GM12878 (cell line): ENCODE results near the gene POU2F3. TPM values are rescaled to one million over a fixed set of nuclear protein-coding genes. Genes with fewer than 3 reads are reported as not detected.

ENCODE experiments used
- ATAC-seq: fragments of 200-7000 bp; cut with Tn5 transposase; 3 replicates; pipeline ENCODE4 v1.9.1; 2020; ENCODE audit warnings: mild to moderate bottlenecking, moderate library complexity
- BruUV-seq: library from RNA; stranded (reverse); fragments of 400-500 nt; replicated peaks from 2 replicates; lab custom pipeline; 2021; lab: Mats Ljungman, UMichigan
- CTCF ChIA-PET: fragments of 300-600 bp; sonication (Branson Sonifier 250); formaldehyde crosslinking; extraction: SDS; loops from one replicate; lab custom pipeline; 2021; ENCODE audit warnings: inconsistent platforms; lab: Yijun Ruan, JAX
- POLR2A ChIA-PET: fragments of 350-600 bp; formaldehyde crosslinking; extraction: SDS; loops from one replicate; lab custom pipeline; 2021; ENCODE audit warnings: inconsistent platforms; lab: Charles Lee
- RAD21 ChIA-PET: fragments of 300-600 bp; sonication (Branson Sonifier 250); formaldehyde crosslinking; loops from one replicate; lab custom pipeline; 2023; ENCODE audit warnings: antibody characterized with exemption; ENCODE audit not compliant: unreplicated experiment; lab: Charles Lee
- SMC1A ChIA-PET: fragments of 300-600 bp; sonication (Branson Sonifier 250); formaldehyde crosslinking; loops from one replicate; lab custom pipeline; 2023; ENCODE audit not compliant: unreplicated experiment, uncharacterized antibody; lab: Charles Lee
- DNase-seq: peaks from one replicate; pipeline ENCODE4 v3.0.0-alpha.2; 2011; ENCODE audit warnings: low read depth, low spot score
- FAIRE-seq: peaks from 3 replicates; lab custom pipeline; 2011; peaks lifted over from hg19 to GRCh38; lab: Jason Lieb, UNC
- H2AFZ ChIP-seq: 2 replicates; pipeline ENCODE4 v1.6.0; 2011; ENCODE audit warnings: low read depth, low read length, control low read depth; ENCODE audit not compliant: control insufficient read depth
- H3K27ac ChIP-seq: 2 replicates; pipeline ENCODE4 v1.5.1; 2011; ENCODE audit warnings: control low read depth; ENCODE audit not compliant: control insufficient read depth, insufficient read depth
- H3K27me3 ChIP-seq, 2 experiments: replicated peaks in 1 of 2; 2 replicates each; pipeline versions ENCODE4 v1.6.0 to v1.6.1; 2011; ENCODE audit warnings: low read length in 1 of 2; ENCODE audit not compliant: control insufficient read depth in 2 of 2, insufficient read depth in 2 of 2
- H3K36me3 ChIP-seq, 2 experiments: 2 replicates each; pipeline ENCODE4 v1.5.1; 2011; ENCODE audit warnings: low read length in 1 of 2; ENCODE audit not compliant: control insufficient read depth in 2 of 2, insufficient read depth in 2 of 2
- H3K4me1 ChIP-seq: 2 replicates; pipeline ENCODE4 v1.6.1; 2011; ENCODE audit warnings: mild to moderate bottlenecking, low read length, moderate library complexity, mixed read lengths; ENCODE audit not compliant: control insufficient read depth, insufficient read depth
- H3K4me2 ChIP-seq: 2 replicates; pipeline ENCODE4 v1.6.0; 2011; ENCODE audit warnings: control low read depth; ENCODE audit not compliant: control insufficient read depth, insufficient read depth
- H3K4me3 ChIP-seq: fragments of 200-600 bp; sonication (generic); 2 replicates; pipeline ENCODE4 v1.5.1; 2016
- H3K79me2 ChIP-seq: 2 replicates; pipeline ENCODE4 v1.6.0; 2011; ENCODE audit warnings: low read length; ENCODE audit not compliant: control insufficient read depth, insufficient read depth
- H3K9ac ChIP-seq: 2 replicates; pipeline ENCODE4 v1.8.0; 2011; ENCODE audit warnings: low read length, control low read depth, mixed read lengths; ENCODE audit not compliant: control insufficient read depth, insufficient read depth
- H3K9me3 ChIP-seq: replicated peaks from 3 replicates; pipeline ENCODE4 v1.5.1; 2011; ENCODE audit warnings: mild to moderate bottlenecking, low read length; ENCODE audit not compliant: control insufficient read depth, insufficient read depth
- H4K20me1 ChIP-seq: 2 replicates; pipeline ENCODE4 v1.6.0; 2011; ENCODE audit not compliant: control insufficient read depth, insufficient read depth
- CBFB ChIP-seq: IDR thresholded peaks from 2 replicates; pipeline ENCODE4 v1.6.1; 2016; ENCODE audit warnings: antibody characterized with exemption, low read depth
- CREB1 ChIP-seq: IDR thresholded peaks from 2 replicates; pipeline ENCODE4 v1.6.1; 2012; ENCODE audit warnings: low read depth, mild to moderate bottlenecking, inconsistent platforms
- CREM ChIP-seq: IDR thresholded peaks from 2 replicates; pipeline ENCODE4 v1.6.1; 2014; ENCODE audit warnings: antibody characterized with exemption, low read depth
- E2F8 ChIP-seq: fragments of 450-650 bp; IDR thresholded peaks from 2 replicates; pipeline ENCODE4 v1.6.1; 2018; ENCODE audit warnings: mild to moderate bottlenecking, low read depth, moderate library complexity; ENCODE audit not compliant: partially characterized antibody
- HDGF ChIP-seq: fragments of 450-650 bp; IDR thresholded peaks from 2 replicates; pipeline ENCODE4 v1.6.1; 2016; ENCODE audit warnings: antibody characterized with exemption
- IRF4 ChIP-seq: IDR thresholded peaks from 2 replicates; pipeline ENCODE4 v1.6.1; 2011; ENCODE audit warnings: low read depth, low read length
- JUNB ChIP-seq: IDR thresholded peaks from 2 replicates; pipeline ENCODE4 v1.6.1; 2016; ENCODE audit warnings: antibody characterized with exemption, mild to moderate bottlenecking
- POU2F2 ChIP-seq: IDR thresholded peaks from 3 replicates; pipeline ENCODE4 v1.6.1; 2011; ENCODE audit warnings: low read depth, mild to moderate bottlenecking, low read length, borderline replicate concordance
- RAD21 ChIP-seq: IDR thresholded peaks from 2 replicates; pipeline ENCODE4 v1.6.1; 2011; ENCODE audit warnings: mild to moderate bottlenecking, low read depth, low read length, moderate library complexity; ENCODE audit not compliant: insufficient read depth
- SMARCA5 ChIP-seq: fragments of 450-650 bp; IDR thresholded peaks from 2 replicates; pipeline ENCODE4 v1.6.1; 2017; ENCODE audit warnings: mild to moderate bottlenecking
- SMC3 ChIP-seq: IDR thresholded peaks from 2 replicates; pipeline ENCODE4 v1.6.1; 2011; ENCODE audit warnings: low read length, improper control_type of control experiment, borderline replicate concordance
- STAT1 ChIP-seq: fragments of 450-650 bp; conservative IDR thresholded peaks from 2 replicates; pipeline ENCODE4 v1.6.1; 2014; ENCODE audit warnings: antibody characterized with exemption, mild to moderate bottlenecking
- TBL1XR1 ChIP-seq: IDR thresholded peaks from 2 replicates; pipeline ENCODE4 v1.6.1; 2012; ENCODE audit warnings: low read depth, low read length, improper control_type of control experiment
- ZNF592 ChIP-seq: fragments of 450-650 bp; IDR thresholded peaks from 2 replicates; pipeline ENCODE4 v1.6.1; 2017; ENCODE audit warnings: mild to moderate bottlenecking, moderate library complexity
- WGBS: methylation state at CpG from one replicate; pipeline ENCODE4 v1.1.6; 2016; ENCODE audit warnings: low lambda C conversion rate; ENCODE audit not compliant: insufficient replicate concordance, insufficient coverage; ENCODE audit errors: missing lambda C conversion rate; 5-methylcytosine and 5-hydroxymethylcytosine counted together
- in situ Hi-C: fragments of 300-500 bp; cut with MboI; formaldehyde crosslinking; loops from 9 replicates; pipeline ENCODE4 v1.14.3; 2018; ENCODE audit warnings: mixed read lengths
- intact Hi-C: fragments of 100-400 bp; cut with micrococcal nuclease; formaldehyde crosslinking; loops from one replicate; pipeline ENCODE4 v1.14.2; 2022; ENCODE audit not compliant: unreplicated experiment
- polyA plus RNA-seq, 11 experiments: library from polyadenylated mRNA; depleted of rRNA in 4 of 11; unstranded in 6 of 11; stranded (reverse) in 5 of 11; fragments of >200 nt; fragmentation: Nextera tagmentation in 4 of 11; fragmentation: Illumina TruSeq in 1 of 11; extraction: Ambion mirVana in 4 of 11; extraction: Trizol in 1 of 11; gene quantifications; 1 replicate in 1 of 11; 2 replicates in 10 of 11; pipeline versions ENCODE4 v1.2.1 to v1.2.3, GENCODE V29; 2011 to 2016; ENCODE audit warnings: inconsistent platforms in 2 of 11, missing spikeins in 2 of 11, low read depth in 1 of 11
- total RNA-seq, 4 experiments: library from RNA; depleted of rRNA in 3 of 4; stranded (reverse); fragments of >200 nt in 3 of 4; fragmentation: Illumina TruSeq in 1 of 4; extraction: Trizol in 1 of 4; gene quantifications; 2 replicates each; pipeline versions ENCODE4 v1.2.1 to v1.2.3, GENCODE V29; 2013 to 2021

Gene POU2F3
- total and polyA plus RNA-seq, 10 of the 15 experiments (the other 5 are each of a cell fraction or from before 2014, with no cell fraction given): 0.09 to 4.4 (median 0.33) TPM

DNA sequence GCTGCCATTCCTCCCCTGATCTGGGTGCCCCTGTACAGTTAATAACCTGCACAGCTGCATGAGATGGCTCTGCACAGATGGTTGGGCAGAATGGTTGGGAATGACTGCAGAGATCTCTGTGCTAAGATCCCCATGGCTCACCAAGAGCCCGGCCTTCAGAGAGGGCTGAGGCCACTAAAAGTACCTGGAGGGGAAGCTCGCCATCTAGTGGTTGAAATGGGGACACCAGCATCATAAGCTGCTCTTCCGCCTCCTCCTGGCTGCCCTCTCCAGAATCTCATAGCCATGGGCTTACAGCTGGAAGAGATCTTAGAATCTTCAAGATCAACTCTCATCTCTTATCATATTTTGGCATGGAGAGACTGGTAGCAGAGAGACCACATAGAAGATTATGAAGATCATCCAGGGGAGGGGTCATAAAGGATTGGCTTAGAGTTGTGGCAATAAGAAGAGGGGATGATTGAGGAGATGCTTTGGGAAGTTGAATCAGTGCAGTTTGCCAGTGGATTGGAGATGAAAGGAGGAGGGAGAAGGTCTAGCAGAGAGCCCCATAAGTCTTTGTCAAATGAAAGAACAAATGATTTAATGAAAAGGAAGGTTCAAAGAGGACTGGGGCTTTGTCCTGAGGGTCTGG lies 63.2 kb downstream of the POU2F3 start:
- peaks cover 7% of the 10 kb centered on the region for H3K4me1 ChIP-seq
- peak; percentile 92 for ATAC-seq
- peak; percentile 37 for DNase-seq
- no peaks in the 10 kb centered on the region for H3K27me3 ChIP-seq
- no peaks in the 10 kb centered on the region for H4K20me1 ChIP-seq
- BruUV-seq: no TSS peak
- no peak overlapping the region for H2AFZ ChIP-seq
- H3K36me3 ChIP-seq: no peaks in the 10 kb centered on the region
- ChIA-PET CTCF (interaction anchor here (0.6 to 19.8 kb wide), 41 partner anchors 9 to 985 kb away, joined by 3 to 783 read pairs (median 5); partner anchors contain the start of genes OAF, POU2F3 and TLCD5), RAD21 (interaction anchor here (0.6 to 10.3 kb wide), 14 partner anchors 8 to 890 kb away, joined by 3 to 348 read pairs (median 3); partner anchors contain the start of genes POU2F3 and TLCD5), POLR2A (interaction anchor here (1.1 to 1.4 kb wide), 3 partner anchors 12 to 71 kb away, joined by 3 to 7 read pairs (median 5); no protein-coding TSS in a partner anchor), SMC1A (interaction anchor here (0.5 to 13.1 kb wide), 27 partner anchors 9 to 551 kb away, joined by 3 to 372 read pairs (median 4); partner anchors contain the start of genes POU2F3 and TLCD5)
- H3K27ac ChIP-seq: no peak overlapping the region
- H3K4me2 ChIP-seq: no peak overlapping the region
- WGBS: 0% methylated on average over 3 of the region's 3 CpGs
- no peaks in the 10 kb centered on the region for H3K9me3 ChIP-seq
- in situ Hi-C loops: loop anchor here (5.0 kb wide), 2 partner anchors 71 to 131 kb away; no protein-coding TSS in a partner anchor
- FAIRE-seq: peak; percentile 94
- intact Hi-C loops: loop anchor here (1.0 kb wide), 2 partner anchors 68 to 131 kb away; no protein-coding TSS in a partner anchor
- no peaks in the 10 kb centered on the region for H3K79me2 ChIP-seq
- H3K4me3 ChIP-seq: no peak overlapping the region
- no peak overlapping the region for H3K9ac ChIP-seq
- TF ChIP-seq E2F8: no peak
- 0 out of 2 replicates have a peak, but pooled peaks have one; percentile 52 for TF ChIP-seq CREB1
- TF ChIP-seq TBL1XR1: 0 out of 2 replicates have a peak, but pooled peaks have one; percentile 23
- TF ChIP-seq RAD21: peak; percentile 87
- peak; percentile 89 for TF ChIP-seq SMC3
- peak; percentile 79; the same call in 1 of the 2 replicates for TF ChIP-seq SMARCA5
- TF ChIP-seq CBFB: no peak
- 0 out of 2 replicates have a peak, but pooled peaks have one; percentile 41 for TF ChIP-seq IRF4
- no peak for TF ChIP-seq JUNB
- TF ChIP-seq HDGF: no peak
- peak; percentile 39; the same call in 1 of the 2 replicates for TF ChIP-seq CREM
- TF ChIP-seq ZNF592: 0 out of 2 replicates have a peak, but pooled peaks have one; percentile 13
- peak; percentile 38; the same call in 1 of the 3 replicates for TF ChIP-seq POU2F2
- 0 out of 2 replicates have a peak, but pooled peaks have one; percentile 35 for TF ChIP-seq STAT1
